Suppressor macrophage treated with lipopolysaccharide for 1 hour (primary cell): Measurements from ENCODE around the gene CIB2.

Experiments
- DNase-seq, 3 donors: peaks; one replicate each; pipeline ENCODE4 v3.0.0-alpha.2; 2020 to 2022

CIB2 gene

DNA sequence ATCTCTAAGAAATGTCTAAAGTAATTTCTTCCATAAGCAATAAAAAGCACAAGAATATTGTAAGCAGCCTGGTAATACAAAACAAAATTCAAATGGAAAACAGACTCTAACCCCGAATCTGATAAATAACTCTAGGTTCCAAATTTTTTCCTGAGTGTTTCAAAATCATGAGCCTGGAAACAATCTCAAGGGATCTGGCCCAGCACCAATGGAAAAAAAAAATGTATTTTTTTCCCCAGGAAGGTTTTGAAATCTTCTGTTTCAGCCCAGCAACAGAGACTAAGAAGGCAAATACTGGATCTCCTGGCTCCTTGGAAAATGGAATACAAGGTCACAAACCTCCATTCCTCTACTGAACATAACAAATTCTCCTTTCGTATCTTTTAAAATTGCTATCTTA lies 66.7 kb downstream of the CIB2 start:
- DNase-seq, result no peak

DNA sequence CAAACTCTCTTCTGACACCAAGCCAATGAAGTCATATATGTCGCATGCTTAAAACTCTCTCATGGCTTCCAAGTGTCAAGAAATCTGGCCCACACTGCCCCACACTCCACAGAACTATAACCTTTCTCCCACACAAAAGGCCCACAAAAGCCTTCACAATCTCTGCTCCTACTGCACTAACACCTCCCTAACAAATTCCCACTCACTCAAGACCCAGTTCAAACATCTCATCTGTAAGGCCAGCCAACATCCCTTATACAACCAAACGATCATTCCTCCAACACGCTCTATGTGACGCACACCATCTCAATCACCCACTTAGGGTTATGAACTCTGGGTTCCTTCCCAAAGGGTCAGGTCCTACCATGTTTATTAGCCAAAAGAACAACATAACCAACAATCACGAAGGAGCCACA lies 67.3 kb downstream of the CIB2 start:
- no peak for DNase-seq

DNA sequence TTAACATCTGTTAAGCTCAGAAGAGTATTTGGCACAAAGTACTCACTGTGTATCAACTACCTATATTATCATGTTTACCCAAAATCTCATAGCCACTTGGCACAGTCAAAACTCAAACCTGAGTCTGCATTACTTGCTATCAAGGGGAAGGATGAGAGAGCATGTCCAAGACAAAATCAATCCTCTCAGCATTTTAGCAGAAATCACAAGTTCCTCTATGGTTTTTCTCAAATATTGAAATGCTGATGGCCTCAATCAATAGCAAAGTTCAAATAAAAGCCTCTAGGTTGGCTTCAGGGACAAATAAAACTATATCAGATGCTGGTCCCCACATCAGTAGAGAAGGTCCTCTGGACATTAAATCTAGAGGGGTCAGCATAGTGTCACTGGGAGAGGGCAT lies 68.0 kb downstream of the CIB2 start:
- peak in 2 of 3 donors; percentile 50 to 62 for DNase-seq

DNA sequence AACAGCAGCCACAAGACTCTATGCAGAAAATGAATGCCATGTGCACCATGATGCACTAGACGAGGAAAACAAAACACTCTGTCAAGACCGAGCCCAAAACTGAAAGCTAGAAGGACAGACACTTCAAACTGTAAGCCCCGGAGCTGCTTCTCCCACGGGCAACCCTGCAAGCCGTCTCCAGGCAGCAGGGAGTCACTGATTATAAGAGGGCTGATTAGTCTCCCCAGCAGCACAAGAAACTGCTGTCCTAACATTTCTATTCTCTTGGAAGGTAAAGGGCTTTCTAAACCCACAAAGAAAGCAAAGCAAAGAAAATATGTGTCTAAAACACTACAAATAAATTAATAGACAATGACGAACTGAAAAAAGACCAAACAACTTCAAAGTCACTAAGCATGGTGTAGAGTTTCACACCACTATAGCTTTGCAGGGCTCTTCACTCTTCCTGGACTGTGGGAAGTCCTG lies 69.2 kb downstream of the CIB2 start:
- DNase-seq, result peak; percentile 63 to 75 (median 74)

DNA sequence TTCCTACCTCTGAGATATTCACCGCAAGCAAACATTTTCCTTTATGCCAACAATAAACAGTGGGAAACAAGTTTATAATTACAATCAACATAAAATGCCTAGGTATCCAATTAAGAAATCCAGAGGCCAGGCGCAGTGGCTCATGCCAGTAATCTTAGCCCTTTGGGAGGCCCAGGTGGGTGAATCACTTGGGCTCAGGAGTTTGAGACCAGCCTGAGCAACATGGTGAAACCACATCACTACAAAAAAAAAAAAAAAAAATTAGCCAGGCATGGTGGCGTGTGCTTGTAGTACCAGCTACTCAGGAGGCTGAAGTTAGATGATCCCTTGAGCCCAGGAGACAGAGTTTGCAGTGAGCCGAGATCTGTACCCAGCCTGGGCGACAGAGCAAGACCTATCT lies 71.0 kb downstream of the CIB2 start:
- DNase-seq, result no peak

DNA sequence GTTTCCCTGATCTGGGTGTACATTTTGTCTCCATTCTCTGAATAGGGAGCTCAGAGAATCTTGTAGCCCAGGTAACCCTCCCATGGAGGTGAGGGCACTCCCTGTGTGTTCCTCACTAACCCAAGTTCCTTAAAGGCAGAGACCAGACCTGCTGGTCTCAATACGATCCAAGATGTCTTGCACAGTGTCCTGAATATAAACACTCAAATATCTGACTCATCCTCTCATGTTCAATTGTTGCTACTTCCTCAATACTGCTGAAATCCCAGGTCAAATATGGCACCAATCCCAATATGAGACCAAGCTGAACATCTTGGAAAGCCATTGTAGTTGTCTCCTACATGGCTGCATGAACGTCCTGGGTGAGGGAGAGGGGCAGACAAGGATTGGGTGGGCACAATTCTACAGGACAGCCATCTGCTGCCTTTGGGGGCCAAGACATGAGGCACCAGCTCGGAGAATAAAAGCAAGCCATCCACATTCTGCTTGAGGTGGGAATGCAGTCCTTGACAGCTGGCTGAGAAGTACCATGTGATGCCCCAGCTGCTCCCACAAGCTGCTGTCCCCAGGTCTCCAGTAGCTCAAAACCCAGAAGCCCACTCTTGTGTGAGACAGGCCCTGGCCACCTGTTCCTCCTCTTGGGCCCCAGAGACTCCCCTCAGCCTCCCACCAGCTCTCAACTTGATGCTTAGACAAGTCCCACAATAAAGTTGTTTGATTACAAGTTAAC lies 72.0 kb downstream of the CIB2 start:
- DNase-seq, result peak; percentile 58 to 77 (median 75)

DNA sequence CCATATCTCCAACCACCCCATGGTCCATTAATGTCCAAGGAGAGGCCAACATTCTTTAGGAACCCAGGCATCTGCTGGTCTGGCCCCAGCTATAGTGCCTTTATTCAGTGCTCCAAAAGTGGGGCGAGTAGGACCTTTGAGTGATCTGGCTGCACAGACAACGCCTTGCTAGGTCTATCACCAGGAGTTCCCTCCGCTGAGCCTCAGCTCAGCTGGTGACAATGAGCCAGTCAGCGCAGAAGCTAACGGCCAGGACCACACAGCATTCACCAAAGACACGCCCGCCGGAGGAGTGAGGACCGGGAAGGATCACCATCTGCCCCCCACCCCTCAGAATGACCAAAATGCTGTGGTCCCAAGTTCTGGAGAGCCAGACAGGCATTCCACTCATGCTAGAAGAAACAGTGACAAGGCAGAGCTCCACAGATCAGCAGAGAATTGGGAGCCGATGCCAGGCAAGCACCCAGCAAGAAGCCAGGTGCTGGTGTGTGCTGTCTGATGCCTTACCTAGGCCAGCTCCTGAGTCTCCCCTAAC lies 72.8 kb downstream of the CIB2 start:
- DNase-seq, result no peak

DNA sequence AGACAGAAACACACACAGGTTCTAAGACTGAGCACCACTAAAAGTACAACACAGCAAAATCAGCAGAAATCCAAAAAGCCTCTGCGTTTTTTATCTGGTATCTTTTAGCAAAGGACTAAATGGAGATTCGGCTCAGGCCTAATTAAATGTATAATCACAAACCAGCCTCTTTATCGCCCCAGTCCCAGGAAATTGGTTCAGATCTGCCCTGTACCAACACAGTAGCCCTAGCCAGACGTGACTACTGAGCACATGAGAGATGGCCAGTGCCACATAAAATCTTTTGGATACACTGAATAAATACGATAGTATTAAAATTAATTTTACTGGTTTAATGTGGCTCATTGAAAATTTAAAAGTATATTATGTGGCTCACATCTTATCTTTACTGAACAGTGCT lies 73.4 kb downstream of the CIB2 start:
- DNase-seq, result no peak

DNA sequence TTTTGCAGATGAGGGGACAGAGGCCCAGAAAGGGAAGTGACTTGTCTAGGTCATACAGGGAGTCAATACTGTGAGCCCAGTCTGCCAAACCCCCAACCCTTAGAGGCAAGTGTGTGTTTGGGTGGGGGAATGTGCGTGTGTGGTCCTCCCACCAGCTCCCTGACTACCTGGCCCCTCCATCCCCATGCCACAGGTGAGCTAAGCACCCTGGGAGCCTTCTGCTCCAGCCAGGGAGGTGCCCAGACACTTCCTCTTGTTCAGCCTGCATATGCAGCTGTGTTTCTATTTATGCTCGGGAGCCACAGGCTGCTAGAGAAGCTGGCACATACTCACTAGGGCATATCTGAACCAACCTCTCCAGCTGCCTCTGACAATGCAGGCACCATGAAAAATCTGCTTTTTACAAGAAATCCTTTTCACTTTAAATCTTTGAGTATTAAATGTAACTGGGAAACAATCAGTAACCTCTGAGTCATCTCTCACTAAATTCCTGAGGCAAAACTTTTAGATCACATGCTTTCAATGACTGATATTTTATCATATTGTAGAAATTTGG lies 74.5 kb downstream of the CIB2 start:
- peak in 2 of 3 donors; percentile 60 for DNase-seq

DNA sequence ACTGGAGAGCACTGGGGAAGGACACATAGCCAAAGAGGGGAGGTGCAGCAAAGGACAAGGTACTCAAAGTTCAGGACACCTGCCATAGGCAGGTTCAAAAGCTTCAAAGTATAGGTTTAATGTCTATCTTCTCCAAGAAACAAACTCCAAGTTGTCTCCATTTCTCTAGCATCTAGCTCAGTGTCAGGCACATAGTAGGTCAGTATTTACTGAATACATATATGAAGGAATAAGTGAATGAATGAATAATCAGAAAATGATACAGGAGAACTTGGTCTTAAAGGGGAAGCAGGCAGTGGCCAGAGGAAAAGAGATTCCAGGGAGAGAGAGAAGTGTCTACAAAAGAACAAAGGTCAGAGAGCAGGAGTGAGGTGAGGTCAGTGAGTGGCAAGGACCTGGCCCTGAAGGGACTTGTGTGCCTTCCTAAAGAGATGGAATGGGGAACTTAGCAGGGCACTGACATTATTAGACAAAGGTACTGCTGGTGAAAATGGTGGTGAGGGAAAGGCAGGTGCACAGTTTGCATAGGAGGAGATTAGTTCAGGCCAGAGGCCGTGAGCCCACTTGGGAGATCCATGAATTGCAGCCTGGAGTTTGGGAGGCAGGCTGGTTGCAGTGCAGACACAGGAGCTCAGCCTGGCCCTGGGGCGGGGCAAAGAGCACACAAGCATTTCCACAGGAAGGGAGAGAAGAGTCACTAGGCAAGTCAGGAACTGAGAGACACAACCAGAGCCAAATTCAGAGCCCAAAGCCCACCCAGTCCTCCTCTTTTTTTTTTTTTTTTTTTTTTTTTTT lies 75.1 kb downstream of the CIB2 start:
- DNase-seq, result peak in 1 of 3 donors; percentile 26

DNA sequence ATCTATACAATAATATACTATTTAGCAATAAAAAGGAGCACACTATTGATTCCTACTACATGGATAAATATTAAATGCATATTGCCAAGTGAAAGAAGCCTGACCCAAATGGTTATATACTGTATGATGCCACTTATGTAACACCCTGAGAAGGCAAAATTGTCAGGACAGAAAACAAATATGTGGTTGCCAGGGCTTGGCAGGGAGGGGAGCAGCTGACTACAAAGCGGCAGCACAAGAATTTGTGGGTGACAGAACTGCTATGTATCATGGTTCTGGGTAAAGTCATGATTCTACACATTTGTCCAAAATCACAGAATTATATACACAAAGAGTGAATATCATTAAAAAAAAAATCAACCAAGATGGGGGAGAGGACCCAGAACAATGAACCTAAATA lies 76.3 kb downstream of the CIB2 start:
- no peak for DNase-seq
